ENCODE results near the gene STK11IP. TPM values are rescaled to one million over a fixed set of nuclear protein-coding genes. Genes with fewer than 3 reads are reported as not detected.

STK11IP gene
- total and polyA plus RNA-seq, 9 of the 15 experiments (the other 6 are each of a cell fraction or from before 2014, with no cell fraction given) = 0.52 to 21.7 (median 5.6) TPM

DNA sequence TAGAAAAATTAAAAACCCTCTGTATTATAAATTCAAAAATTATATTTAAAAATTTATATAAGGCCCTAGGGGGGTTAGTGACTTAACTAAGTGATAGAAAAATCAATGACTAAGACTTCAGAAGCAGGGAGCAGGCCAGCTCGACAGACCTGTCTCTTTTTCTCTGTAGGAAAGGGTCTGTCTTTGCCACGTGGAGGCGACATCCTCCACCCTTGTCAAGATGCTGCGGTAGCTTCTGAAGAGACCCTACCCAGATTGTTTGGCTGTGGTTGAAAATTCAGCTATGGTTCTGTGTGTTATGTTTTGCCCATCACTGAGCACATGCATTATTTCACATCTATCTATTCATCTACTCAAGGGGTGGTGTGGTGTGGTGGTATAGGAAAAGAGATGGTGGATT, 21.6 kb downstream of the STK11IP start (continued):
- TF ChIP-seq, protein P1, sequence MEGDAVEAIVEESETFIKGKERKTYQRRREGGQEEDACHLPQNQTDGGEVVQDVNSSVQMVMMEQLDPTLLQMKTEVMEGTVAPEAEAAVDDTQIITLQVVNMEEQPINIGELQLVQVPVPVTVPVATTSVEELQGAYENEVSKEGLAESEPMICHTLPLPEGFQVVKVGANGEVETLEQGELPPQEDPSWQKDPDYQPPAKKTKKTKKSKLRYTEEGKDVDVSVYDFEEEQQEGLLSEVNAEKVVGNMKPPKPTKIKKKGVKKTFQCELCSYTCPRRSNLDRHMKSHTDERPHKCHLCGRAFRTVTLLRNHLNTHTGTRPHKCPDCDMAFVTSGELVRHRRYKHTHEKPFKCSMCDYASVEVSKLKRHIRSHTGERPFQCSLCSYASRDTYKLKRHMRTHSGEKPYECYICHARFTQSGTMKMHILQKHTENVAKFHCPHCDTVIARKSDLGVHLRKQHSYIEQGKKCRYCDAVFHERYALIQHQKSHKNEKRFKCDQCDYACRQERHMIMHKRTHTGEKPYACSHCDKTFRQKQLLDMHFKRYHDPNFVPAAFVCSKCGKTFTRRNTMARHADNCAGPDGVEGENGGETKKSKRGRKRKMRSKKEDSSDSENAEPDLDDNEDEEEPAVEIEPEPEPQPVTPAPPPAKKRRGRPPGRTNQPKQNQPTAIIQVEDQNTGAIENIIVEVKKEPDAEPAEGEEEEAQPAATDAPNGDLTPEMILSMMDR (IDR thresholded peaks at IDR 0.05 in 2 of 3, conservative IDR thresholded peaks at IDR 0.05 in 1 of 3; ENCODE audit: insufficient read depth in 2 of 3, low read depth in 1 of 3, low read length in 3 of 3) = peak; percentile 39 to 54 (median 47); a peak in 5 of 6 replicates
- TF ChIP-seq RAD21 (CRISPR knock-in tag; conservative IDR thresholded peaks at IDR 0.05 in 1 of 2, IDR thresholded peaks at IDR 0.05 in 1 of 2) = peak in 1 of 2 experiments; percentile 56; a peak in 2 of 4 replicates
- TF ChIP-seq RNF2 (IDR thresholded peaks at IDR 0.05) = no peak
- TF ChIP-seq E2F6 (IDR thresholded peaks at IDR 0.05; ENCODE audit: borderline replicate concordance in 1 of 2, extremely low read depth in 1 of 2, insufficient read depth in 1 of 2, insufficient read length in 1 of 2, low read depth in 1 of 2, low read length in 1 of 2, poor library complexity in 1 of 2, severe bottlenecking in 1 of 2) = no peak

DNA sequence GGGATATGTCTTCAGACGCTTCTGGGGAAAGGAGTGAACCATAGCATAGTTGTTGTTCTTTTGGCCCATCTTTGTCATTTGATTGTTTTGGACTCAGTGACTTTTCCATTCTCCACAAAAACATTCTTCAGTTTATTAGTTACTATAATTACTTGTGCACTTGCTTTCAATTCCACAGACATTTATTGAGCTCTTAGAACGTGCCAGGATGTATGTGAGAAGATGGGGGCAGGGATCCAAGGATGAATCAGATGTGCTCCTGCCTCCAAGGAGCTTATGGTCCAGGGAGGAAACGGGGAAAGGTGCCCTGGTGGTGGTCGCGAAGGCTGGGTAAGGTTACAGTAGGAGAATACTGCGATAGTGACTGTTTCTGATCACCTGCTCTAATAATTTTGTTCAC, 22.9 kb downstream of the STK11IP start:
- no TSS peak for BruUV-seq (replicated peaks)
- Histone ChIP-seq H3K36me3 (ENCODE audit: control insufficient read depth, insufficient read depth, low read length) (no peaks in the 10 kb centered on the region), H2AFZ (ENCODE audit: low read depth, low read length) (no peak overlapping the region), H3K79me2 (ENCODE audit: control insufficient read depth, insufficient read depth, low read length) (no peaks in the 10 kb centered on the region), H3K4me3 (no peak overlapping the region), H3K9me1 (ENCODE audit: control insufficient read depth, insufficient read depth, low read length) (no peaks in the 10 kb centered on the region), H3K27me3 (ENCODE audit: control insufficient read depth in 2 of 2, insufficient read depth in 2 of 2, low read length in 2 of 2) (peaks cover 2 to 16% of the 10 kb centered on the region in 2 experiments; a peak in 1 of 5 replicates), H3K4me2 (ENCODE audit: insufficient read depth, low read length) (no peak overlapping the region), H3K9me3 (replicated peaks; ENCODE audit: control insufficient read depth, insufficient read depth, low read depth, low read length) (no peaks in the 10 kb centered on the region), H3K27ac (ENCODE audit: extremely low read depth, low read depth, low read length) (no peak overlapping the region), H3K9ac (ENCODE audit: insufficient read depth in 1 of 2, low read depth in 2 of 2, low read length in 2 of 2) (no peak overlapping the region), H4K20me1 (replicated peaks; ENCODE audit: control insufficient read depth, insufficient read depth, low read length) (no peaks in the 10 kb centered on the region; the same call in 1 of the 2 replicates), H3K4me1 (replicated peaks in 1 of 2; ENCODE audit: control insufficient read depth in 2 of 2, insufficient read depth in 2 of 2, low read length in 2 of 2) (no peaks in the 10 kb centered on the region; a peak in 1 of 5 replicates)
- ATAC-seq (no peak), DNase-seq (ENCODE audit: extremely low read depth in 1 of 4, low spot score in 3 of 4) (no peak), FAIRE-seq (no peak)
- CTCF ChIA-PET (ENCODE audit: low intra/inter-chr PET ratio) = no interaction called here
- POLR2A ChIA-PET = interaction anchor here (0.6 kb wide), 1 partner anchor 12 kb away, joined by 3 read pairs; no protein-coding TSS in a partner anchor
- 35% methylated on average over 6 of the region's 6 CpGs for WGBS (ENCODE audit: insufficient coverage, low coverage, missing lambda C conversion rate)
- in situ Hi-C loops (cut with MboI) (no loop called here), intact Hi-C loops (cut with micrococcal nuclease) (no loop called here)
- TF ChIP-seq, protein P2, sequence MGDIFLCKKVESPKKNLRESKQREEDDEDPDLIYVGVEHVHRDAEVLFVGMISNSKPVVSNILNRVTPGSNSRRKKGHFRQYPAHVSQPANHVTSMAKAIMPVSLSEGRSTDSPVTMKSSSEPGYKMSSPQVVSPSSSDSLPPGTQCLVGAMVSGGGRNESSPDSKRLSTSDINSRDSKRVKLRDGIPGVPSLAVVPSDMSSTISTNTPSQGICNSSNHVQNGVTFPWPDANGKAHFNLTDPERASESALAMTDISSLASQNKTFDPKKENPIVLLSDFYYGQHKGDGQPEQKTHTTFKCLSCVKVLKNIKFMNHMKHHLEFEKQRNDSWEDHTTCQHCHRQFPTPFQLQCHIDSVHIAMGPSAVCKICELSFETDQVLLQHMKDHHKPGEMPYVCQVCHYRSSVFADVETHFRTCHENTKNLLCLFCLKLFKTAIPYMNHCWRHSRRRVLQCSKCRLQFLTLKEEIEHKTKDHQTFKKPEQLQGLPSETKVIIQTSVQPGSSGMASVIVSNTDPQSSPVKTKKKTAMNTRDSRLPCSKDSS (IDR thresholded peaks at IDR 0.05; ENCODE audit: low read depth, partially characterized antibody) = no peak
- TF ChIP-seq HDAC8 (tag; IDR thresholded peaks at IDR 0.05) = no peak
- no peak for TF ChIP-seq ZBTB34 (CRISPR knock-in tag; IDR thresholded peaks at IDR 0.05)
- TF ChIP-seq, protein P3, sequence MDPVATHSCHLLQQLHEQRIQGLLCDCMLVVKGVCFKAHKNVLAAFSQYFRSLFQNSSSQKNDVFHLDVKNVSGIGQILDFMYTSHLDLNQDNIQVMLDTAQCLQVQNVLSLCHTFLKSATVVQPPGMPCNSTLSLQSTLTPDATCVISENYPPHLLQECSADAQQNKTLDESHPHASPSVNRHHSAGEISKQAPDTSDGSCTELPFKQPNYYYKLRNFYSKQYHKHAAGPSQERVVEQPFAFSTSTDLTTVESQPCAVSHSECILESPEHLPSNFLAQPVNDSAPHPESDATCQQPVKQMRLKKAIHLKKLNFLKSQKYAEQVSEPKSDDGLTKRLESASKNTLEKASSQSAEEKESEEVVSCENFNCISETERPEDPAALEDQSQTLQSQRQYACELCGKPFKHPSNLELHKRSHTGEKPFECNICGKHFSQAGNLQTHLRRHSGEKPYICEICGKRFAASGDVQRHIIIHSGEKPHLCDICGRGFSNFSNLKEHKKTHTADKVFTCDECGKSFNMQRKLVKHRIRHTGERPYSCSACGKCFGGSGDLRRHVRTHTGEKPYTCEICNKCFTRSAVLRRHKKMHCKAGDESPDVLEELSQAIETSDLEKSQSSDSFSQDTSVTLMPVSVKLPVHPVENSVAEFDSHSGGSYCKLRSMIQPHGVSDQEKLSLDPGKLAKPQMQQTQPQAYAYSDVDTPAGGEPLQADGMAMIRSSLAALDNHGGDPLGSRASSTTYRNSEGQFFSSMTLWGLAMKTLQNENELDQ (CRISPR knock-in tag; IDR thresholded peaks at IDR 0.05; ENCODE audit: borderline replicate concordance) = no peak

All from K562 (cell line).